IPS-18c (cell line): ENCODE data around the gene FICD.
"Not testable (repeated sequence)": the region's sequence is repeated elsewhere in the genome, so short reads cannot be mapped to it uniquely, and the experiment has no call there.

Experiments used
- H3K4me3 ChIP-seq: 2 replicates; pipeline ENCODE4 v1.7.0; 2013; ENCODE audit warnings: low read depth, mild to moderate bottlenecking, low read length, moderate library complexity; ENCODE audit not compliant: insufficient read depth
- H3K9me3 ChIP-seq: one replicate; pipeline ENCODE4 v1.6.1; 2013; ENCODE audit warnings: mild to moderate bottlenecking, low read length, moderate library complexity; ENCODE audit not compliant: control insufficient read depth, insufficient read depth

FICD gene

GRCh38 chr12:108514973-108515814 lies at the start of gene FICD:
Gene FICD, plus strand, starts transcription at chr12:108515277. Its CDS starts 1,696 bp downstream, at chr12:108516973.
- peaks cover 2% of the 10 kb centered on the region for H3K9me3 ChIP-seq
- peak within 1 kb of the TSS; percentile 86 for H3K4me3 ChIP-seq

GRCh38 chr12:108465417-108465816 lies 49.7 kb upstream of the FICD start:
- H3K9me3 ChIP-seq: no peaks in the 10 kb centered on the region
- no peak overlapping the region for H3K4me3 ChIP-seq

GRCh38 chr12:108468196-108468968 lies 46.7 kb upstream of the FICD start:
- H3K9me3 ChIP-seq: no peaks in the 10 kb centered on the region
- no peak overlapping the region for H3K4me3 ChIP-seq

DNA sequence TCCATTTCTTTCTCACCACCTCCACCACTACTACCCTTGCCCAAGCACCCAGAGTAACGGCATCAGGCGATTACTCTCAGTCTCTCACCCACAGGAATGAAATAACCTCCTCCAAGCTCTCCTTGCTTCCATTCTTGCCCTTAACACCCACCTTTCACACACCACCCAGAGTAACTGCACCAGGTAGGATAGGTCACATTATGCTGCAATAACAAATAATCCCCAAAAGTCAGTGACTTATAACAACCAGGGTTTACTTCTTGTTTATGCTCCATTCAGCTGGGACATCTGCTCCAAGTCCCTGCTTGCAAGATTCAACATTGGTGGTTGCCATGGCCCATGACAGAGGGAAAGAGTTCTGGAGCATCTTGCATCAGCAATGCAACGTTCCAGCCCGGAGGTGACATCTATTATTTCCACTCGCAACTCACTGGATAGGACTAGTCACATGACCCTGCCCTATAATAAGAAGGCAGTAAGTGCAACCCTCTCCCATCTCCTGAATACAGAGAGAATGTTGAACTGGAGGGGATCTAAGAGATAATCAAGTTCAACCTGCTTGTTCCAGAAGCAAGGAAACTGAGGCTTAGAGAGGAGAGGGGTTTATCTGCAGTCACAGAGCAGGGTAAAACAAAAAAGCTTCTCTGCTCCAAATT lies 41.5 kb upstream of the FICD start:
- no peak overlapping the region for H3K4me3 ChIP-seq

DNA sequence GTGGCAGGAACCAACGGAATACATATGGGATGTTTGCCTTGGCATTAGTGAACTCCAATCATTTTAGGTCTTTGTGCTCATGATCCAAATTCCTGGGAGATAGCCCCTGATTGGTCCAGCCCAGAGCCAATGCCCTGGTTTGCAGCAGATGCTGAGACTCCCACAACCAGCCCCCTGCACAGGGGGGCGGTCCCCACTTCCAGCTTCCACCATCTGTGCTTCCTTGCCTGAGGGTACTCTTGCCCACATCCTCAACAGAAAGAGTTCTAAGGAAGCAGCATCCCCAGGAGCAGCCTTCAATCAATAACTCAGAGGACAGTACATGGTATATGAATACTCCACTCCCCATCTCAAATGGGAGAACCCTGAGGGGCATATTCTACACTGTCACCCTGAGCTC lies 39.7 kb upstream of the FICD start:
- Histone ChIP-seq H3K4me3 (no peak overlapping the region), H3K9me3 (no peaks in the 10 kb centered on the region)

More for the DNA sequence above, 41.5 kb upstream of the FICD start:
- H3K9me3 ChIP-seq: no peaks in the 10 kb centered on the region

- no peak overlapping the region for H3K4me3 ChIP-seq
- H3K9me3 ChIP-seq: no peaks in the 10 kb centered on the region
Observed at GRCh38 chr12:108477055-108477880, 37.8 kb upstream of the FICD start.

DNA sequence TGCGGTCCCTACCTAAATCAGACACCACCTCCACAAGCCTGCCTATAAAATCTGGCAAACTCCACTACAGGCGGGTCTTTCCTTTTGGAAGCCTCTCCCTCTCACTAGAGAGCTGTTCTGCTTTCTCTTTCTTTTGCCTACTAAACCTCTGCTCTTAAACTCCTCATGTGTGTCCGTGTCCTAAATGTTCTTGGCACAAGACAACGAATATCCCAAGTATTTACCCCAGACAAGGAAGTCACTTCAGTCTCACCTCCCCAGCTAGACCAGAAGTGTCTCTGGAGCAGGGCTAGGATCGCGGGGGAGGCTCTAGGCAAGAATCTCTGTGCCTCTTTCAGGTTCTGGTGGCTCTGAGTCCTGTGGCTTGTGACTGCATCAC lies 37.2 kb upstream of the FICD start:
- H3K9me3 ChIP-seq: no peaks in the 10 kb centered on the region
- no peak overlapping the region for H3K4me3 ChIP-seq

DNA sequence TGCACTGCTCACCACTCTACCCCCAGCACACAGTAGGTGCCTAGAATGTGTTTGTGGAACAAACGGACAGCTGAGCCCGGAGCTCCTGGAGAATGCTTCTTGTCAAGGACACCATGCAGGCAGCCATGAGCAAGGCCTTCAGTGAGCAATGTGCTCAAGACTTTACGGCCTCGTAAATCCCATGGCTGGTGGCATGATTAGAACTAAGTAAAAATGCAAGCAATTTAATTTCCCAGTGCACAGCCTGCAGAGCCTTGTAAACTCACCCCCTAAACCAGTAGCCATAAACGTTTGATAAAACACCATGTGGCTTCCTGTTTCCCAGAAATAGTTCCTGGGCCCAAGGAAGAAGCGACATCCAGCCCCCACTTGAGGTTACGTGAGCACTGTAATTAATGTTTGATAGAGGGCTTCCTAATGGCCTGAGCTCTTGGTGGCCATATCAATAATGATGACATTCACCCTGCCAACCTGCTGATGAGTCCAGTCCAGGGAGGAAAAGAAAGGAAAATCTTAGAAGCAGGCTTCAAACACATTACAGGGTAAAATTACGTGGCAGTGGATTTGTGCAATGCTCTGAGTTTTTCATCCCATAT lies 36.4 kb upstream of the FICD start:
- no peaks in the 10 kb centered on the region for H3K9me3 ChIP-seq
- H3K4me3 ChIP-seq: no peak overlapping the region

DNA sequence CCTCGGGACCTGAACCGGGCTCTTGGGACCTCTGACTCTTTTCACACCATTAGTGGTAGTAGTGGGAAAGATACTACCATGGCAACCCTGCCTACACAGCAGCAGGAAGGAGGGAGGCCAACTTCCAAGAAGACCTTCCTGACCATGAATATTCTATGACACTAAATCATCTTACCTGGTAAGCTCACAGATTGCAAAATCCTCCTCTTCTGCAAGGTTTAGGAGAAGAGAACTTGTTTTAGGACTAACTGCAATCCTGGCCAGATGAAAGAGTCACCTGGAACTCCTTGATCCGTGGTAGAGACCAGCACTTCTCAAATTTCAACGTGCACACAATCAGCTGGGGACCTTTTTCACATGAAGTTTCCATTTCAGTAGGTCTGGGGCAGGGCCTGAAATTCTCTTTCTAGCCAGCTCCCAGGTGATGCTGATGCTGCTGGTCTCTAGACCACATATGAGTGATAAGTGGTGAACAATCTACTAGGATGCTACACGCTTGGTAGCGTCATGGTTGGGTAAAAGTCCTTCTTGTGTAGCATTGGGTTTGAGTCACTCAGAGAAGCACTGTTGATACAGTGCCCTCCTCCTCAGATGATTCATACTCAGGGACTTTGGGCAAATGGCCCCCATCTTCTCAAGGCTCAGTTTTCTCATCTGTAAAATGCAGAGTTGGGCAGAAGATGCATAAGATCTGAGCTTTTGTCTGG lies 35.6 kb upstream of the FICD start:
- no peak overlapping the region for H3K4me3 ChIP-seq
- H3K9me3 ChIP-seq: peaks cover 1% of the 10 kb centered on the region

DNA sequence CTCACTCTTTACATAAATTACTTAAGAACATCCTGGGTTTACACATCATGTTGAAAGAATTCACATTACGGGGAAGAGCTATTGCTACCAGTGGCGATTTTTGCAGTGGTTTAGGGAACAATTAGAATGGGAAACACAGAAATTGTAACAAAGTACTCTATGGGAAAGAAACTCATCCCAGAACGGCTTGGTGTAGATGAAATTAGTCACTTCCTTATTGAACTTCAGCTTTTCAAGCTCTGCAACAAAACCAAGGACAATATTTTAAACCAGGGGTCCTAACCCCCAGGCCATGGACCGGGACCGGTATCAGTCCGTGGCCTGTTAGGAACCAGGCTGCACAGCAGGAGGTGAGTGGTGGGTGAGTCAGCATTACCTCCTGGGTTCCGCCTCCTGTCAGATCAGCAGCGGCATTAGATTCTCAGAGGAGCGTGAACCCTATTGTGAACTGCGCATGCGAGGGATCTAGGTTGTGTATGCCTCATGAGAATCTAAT lies 32.3 kb upstream of the FICD start:
- Histone ChIP-seq H3K4me3 (no peak overlapping the region; the same call in 1 of the 2 replicates), H3K9me3 (peaks cover 2% of the 10 kb centered on the region)

DNA sequence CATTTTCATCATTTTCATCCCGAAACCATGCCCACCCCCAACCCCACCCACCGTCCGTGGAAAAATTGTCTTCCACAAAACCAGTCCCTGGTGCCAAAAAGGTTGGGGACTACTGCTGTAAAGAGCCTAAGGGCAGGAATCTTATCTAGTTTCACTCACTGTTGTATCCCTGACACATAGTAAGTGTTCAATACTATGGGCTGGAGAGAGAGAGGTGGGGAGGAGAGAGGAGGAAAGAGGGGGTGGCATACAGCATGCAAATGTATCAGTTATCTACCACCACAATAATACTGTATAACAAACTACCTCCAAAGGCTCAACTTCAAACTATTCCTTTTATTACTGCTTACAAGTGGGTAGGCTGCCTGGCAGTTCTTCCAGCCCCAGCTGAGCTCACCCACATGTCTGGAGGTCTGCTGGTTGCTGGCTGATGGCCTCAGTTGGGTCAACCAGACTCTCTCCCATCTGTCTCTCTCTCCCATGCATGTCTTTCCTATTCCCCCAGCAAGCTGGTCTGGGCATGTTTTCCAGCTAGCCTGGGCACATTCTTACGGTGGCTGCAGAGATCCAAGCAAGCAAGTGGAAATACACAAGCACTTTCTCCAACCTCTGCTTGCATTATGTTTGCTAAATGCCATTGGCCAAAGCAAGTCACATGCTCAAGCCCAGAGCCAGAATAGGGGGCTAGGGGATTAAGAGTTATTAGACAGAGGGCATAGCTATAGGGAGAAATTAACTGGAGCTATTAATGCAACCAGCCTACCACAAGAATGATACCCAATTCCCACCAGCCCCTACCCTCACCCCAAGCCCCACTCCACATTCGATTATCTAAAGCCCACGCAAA lies 31.6 kb upstream of the FICD start:
- Histone ChIP-seq H3K4me3 (no peak overlapping the region; the same call in 1 of the 2 replicates), H3K9me3 (peaks cover 2% of the 10 kb centered on the region)

DNA sequence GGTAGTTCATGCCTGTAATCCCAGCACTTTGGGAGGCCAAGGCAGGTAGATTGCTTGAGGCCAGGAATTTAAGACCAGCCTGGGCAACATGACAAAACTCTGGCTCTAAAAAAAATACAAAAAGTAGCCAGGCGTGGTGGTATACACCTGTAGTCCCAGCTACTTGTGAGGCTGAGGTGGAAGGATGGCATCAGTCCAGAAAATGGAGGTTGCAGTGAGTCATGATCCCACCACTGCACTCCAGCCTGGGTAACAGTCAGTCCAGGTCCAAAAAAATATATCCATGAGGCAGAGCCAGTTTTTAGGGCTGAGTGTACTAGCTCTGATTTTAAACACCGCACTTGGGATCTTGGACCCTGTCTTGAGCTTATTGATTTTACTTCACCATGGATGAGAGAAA lies 30.6 kb upstream of the FICD start:
- peaks cover 2% of the 10 kb centered on the region for H3K9me3 ChIP-seq
- no peak overlapping the region for H3K4me3 ChIP-seq

- H3K9me3 ChIP-seq: peaks cover 2% of the 10 kb centered on the region
- no peak overlapping the region for H3K4me3 ChIP-seq
Observed at GRCh38 chr12:108484845-108485244, 30.2 kb upstream of the FICD start.

DNA sequence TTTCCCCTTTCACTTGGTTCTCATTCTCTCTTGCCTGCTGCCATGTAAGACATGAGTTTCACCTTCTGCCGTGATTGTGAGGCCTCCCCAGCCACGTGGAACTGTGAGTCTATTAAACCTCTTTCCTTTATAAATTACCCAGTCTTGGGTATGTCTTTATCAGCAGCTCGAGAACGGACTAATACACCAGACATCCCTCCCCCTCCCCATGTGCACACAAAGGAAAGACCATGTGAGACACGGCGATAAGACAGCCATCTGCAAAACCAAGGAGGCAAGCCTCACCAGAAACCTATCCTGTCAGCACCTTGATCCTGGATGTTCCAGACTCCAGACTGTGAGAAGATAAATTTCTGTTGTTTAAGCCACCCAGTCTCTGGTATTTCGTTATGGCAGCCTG lies 29.7 kb upstream of the FICD start:
- not testable (repeated sequence) for H3K9me3 ChIP-seq

DNA sequence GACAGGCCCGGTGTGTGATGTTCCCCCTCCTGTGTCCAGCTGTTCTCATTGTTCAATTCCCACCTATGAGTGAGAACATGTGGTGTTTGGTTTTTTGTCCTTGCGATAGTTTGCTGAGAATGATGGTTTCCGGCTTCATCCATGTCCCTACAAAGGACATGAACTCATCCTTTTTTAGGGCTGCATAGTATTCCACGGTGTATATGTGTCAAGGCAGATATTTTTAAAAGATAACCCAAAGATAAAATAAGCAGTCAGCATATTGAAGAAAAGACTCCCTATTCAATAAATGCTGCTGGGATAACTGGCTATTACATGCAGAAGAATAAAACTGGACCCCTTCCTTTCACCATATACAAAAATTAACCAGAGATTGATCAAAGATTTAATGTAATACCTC lies 28.0 kb upstream of the FICD start:
- not testable (repeated sequence) for H3K9me3 ChIP-seq, H3K4me3 ChIP-seq

More for the DNA sequence above, 29.7 kb upstream of the FICD start:
- H3K4me3 ChIP-seq: not testable (repeated sequence)
